Activated gamma-delta T cell treated with Interleukin-2 at 50 U/mL for 16 hours (primary cell): ENCODE measurements around the gene TRIM38.
"Not testable (repeated sequence)": the region's sequence is repeated elsewhere in the genome, so short reads cannot be mapped to it uniquely, and the experiment has no call there.

ENCODE experiments used
- DNase-seq: peaks from one replicate; pipeline ENCODE4 v3.0.0-alpha.2; 2020

The TRIM38 gene

GRCh38 chr6:26008470-26008869 lies 45.9 kb downstream of the TRIM38 start:
- DNase-seq = no peak

DNA sequence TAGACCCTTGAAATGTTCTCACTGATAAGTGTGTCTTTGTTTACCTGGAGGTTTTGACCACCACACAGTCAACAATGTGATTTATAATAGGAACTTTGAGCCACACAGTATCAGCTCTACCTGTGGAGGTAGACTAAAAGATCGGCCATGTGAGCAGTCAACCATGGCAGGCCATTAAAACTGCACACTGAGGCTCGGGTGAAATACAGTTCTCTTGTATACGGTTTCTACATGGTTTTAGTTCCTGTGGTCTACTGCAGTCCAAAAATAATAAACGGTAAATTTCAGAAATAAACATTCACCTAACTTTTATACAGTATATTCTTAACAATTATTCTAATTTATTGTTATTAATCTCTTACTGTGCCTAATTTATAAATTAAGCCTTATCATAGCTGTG lies 47.2 kb downstream of the TRIM38 start:
- no peak for DNase-seq

DNA sequence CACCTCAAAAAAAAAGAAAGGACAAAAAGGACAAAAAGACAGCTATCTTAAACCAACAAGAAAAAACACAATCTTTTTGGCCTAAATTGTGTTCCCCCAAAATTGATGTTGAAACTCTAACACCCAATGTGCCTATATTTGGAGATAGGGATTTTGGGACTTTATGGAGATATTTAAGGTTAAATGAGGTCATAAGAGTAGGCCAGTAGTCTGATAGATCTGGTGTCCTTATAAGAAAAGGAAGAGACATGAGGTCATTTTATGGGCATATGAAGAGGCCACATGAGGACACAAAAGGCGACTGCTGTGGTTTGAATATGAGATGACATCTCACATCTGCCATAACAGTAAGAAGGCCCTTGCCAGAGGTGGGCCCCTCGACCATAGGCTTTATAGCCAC lies 49.5 kb downstream of the TRIM38 start:
- DNase-seq = no peak

GRCh38 chr6:26014386-26014785 lies 51.8 kb downstream of the TRIM38 start:
- DNase-seq = not testable (repeated sequence)

DNA sequence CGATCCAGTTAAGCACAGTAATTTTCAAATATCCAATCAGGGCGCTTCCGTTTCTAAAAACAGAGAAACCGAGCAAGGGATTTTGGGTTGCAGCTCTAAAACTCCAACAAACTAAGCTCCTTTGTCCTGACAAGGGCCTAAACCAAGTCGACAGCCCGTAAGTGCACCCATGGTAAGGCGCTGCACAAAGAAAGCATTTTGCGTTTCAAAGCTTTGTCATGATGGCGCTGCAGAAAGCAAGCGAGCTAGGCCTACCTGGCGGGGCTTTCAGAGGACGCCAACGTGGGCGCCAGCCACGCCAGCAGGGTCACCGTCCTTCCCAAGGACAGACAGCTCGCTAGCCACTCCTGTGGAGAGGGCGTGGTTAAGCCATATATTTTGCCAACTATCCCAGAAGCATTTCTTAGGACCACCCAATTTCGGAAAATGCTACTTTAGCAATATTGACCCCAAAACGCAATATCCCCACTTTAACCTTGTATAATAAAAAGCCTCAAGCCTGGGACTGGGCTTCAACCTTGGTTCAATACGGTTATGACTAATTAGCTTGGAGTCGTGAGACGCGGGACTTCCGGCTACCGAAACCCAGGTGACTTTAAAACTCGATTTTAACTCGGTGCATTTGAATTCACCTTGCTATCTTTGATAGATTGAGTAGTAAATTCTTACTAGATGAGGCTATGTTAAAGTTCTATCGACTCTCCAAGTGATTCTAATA lies 53.8 kb downstream of the TRIM38 start:
- DNase-seq = no peak

- DNase-seq = no peak
Observed at GRCh38 chr6:26016963-26017631, 54.5 kb downstream of the TRIM38 start.

- peak; percentile 58 for DNase-seq
Observed at GRCh38 chr6:26017632-26017966, 55.0 kb downstream of the TRIM38 start.

DNA sequence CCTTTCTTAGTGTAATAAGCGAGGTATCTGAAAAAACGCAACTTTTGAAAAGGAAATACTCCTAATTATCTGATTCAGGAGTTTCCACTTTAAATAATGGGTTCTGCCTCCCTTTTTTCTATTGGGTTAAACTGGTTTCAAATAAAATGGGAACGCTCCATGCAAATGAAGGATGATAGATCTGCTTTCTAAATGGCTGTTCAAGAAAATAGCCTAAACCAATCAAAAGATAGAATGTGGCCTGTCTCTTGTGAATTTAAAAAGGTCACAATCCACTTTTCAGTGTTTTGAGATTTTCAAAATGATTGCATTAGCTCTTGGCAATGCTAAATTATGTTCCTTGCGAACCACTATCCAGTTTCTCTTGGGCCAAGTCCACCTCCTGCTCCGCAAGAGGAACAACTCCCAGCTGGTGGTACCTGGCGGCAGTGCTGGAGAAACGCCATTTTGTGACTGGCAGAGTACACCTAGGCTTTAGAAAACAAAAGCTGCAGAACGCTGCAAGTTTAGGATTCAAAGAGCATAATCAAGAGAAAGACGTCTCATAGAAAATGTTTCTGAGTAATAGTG lies 56.7 kb downstream of the TRIM38 start:
- no peak for DNase-seq

GRCh38 chr6:26019967-26020328 lies 57.3 kb downstream of the TRIM38 start:
- DNase-seq = no peak

DNA sequence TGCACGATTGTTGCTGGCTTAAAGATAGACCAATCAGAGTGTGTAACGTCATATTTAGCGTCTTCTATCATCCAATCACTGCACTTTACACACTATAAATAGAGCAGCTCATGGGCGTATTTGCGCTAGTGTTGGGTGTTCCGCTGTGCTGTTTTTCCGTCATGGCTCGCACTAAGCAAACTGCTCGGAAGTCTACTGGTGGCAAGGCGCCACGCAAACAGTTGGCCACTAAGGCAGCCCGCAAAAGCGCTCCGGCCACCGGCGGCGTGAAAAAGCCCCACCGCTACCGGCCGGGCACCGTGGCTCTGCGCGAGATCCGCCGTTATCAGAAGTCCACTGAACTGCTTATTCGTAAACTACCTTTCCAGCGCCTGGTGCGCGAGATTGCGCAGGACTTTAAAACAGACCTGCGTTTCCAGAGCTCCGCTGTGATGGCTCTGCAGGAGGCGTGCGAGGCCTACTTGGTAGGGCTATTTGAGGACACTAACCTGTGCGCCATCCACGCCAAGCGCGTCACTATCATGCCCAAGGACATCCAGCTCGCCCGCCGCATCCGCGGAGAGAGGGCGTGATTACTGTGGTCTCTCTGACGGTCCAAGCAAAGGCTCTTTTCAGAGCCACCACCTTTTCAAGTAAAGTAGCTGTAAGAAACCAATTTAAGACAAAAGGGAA lies 57.9 kb downstream of the TRIM38 start:
- peak; percentile 72 for DNase-seq

DNA sequence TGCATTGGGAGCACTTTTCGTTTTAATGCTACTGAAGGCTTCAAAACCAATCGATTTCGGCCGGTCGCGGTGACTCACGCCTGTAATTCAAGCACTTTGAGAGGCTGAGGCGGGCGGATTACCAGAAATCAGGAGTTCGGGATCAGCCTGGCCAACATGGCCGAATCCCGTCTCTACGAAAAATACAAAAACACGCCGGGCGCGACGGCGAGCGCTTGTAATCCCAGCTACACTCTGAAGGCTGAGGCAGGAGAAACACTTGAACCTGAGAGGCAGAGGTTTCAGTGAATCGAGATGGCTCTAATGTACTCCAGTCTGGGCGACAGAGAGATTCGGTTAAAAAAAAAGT lies 58.4 kb downstream of the TRIM38 start:
- DNase-seq = peak; percentile 34

GRCh38 chr6:26021350-26022131 lies 58.9 kb downstream of the TRIM38 start:
- peak; percentile 82 for DNase-seq

DNA sequence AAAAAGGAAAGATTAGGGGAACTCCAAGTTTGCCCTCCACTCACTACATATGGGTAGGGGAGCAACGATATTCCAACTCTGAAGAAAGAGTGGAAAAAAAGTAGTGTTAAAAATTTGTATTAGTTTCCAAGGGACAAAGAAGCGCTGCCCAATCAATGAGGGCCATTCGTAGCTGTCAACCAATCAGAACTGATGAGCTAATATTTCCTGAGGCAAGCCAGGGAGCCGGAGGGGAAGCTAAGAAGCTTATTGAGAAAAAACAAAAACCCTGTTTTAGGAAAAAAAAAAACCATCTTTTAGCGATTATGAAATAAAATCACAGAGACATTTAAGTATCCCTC lies 59.5 kb downstream of the TRIM38 start:
- no peak for DNase-seq

DNA sequence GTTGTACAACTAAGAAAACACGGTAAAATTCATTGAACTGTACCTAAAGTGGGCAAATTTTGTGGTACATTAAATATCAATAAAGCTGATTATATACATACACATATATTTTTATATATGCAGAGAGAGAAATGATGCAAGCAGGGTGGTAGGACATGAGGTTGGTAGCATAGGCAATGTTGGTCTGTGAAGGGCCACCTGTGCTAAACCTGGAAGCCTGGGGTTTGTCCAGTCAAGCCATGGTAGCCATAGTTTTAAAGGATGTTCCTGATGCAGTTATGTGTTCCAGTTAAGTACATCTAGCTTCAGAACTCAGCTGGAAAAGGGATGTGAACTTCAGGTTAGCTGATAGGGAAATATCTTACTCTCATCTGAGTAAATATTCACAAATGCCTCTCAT lies 60.1 kb downstream of the TRIM38 start:
- DNase-seq = no peak

DNA sequence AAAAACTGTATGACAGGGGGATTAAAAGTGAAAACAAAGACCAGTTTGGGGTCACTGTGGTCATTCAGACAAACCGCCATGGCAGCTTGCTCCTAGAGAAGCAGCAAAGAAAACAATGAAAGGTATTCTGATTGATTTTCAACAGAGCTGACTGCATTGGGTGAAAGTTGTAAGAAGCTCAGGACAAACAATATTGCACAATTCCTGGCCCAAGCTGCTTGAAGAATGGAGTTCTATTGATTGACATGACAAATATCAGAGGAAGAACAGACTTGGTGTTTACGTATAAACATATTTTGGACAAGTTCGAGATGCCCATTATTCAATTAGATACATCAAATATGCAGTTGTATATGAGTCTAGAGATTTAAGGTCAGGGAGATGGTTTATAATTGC lies 62.0 kb downstream of the TRIM38 start:
- no peak for DNase-seq

DNA sequence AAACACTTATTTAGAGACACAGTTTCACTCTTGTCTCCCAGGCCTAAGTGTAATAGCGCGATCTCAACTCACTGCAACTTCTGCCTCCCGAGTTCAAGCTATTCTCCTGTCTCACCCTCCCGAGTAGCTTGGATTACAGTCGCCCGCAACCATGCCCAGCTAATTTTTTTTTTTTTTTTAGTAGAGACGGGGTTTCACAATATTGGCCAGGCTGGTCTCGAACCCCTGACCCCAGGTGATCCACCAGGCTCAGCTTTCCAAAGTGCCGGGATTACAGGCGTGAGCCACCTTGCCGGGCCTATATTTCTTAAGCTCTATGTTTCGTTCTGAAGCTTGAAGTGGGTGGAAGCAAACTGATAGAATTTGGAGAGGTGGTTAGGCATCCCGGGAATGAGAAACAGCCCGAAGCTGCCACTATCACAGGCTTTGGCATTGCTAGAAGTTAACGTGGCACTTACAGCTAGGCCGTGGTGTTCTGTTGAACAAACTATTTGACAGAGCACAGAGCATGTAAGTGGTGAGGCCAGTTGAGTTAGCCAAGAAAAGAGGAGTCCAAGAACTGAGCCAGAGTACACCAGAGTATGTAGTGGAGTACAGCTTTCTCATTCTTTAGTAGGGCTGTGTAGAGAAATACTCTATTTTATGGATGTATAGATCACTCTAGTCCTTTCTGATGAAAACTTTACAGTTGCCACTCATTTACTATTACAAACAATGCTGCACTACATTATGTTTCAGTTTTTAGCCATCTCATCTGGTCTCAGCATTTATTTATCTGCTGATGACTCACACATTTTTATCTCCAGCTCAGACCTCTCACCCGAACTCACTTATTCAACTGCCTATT lies 62.7 kb downstream of the TRIM38 start:
- DNase-seq = no peak

GRCh38 chr6:26025894-26026832 lies 63.6 kb downstream of the TRIM38 start:
- DNase-seq = peak; percentile 87

GRCh38 chr6:26026833-26027490 lies 64.4 kb downstream of the TRIM38 start:
- DNase-seq = peak; percentile 81

DNA sequence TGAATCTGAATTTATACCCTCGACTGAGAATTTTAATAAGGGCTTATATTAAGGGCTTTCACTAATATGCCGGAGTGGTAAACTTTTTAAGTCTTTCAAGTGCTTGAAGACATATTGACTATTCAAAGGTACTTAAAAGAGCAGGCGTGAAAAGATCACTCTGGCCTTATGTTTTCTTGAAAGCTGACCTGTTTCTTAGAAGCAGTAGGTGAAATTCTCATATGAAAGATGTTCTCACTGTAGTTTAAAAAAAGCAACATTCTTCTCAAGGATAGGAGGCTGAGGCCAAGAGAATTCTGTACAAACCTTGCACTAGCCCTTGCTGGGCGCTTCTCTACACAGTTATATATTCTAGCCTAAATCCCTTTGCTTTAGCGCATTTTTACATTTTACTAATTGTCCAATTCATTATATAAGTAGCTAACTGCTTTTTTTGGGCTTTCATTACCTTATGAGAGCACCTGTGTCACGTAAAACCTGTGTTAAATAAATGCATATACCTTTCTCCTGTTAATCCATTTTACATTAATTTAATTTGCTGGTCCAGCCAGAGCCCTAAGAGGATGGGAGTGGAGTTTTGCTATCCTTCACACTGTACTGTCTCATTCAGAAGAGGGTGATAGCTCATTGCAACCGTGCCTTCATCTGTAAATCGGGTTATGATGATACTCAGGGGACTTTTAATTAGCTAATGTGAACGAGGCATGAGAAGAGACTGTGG lies 65.0 kb downstream of the TRIM38 start:
- DNase-seq = no peak

DNA sequence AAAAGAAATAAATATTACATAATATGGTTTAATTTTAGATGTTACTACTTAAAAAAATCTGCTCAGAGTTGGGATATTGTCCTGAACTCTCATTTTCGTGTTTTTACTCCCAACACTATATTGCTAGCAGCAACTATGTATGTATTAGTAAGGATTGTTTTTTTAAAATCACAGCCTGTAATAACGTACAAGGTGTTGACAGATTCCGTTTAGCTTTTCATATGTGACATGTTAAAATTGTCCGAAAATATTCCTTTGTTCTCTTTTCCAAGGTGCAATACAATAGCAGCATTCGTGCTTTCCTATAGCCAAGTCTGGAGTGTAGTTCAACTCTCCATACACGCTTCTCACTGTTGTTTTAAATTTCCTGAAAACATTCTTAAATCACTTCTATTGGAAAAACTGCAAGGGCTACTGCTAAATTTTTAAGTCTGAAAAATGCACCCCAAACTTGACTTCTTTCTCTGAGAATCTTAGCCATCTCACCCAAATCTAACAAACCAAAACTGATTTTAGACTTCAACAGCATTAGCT lies 65.7 kb downstream of the TRIM38 start:
- DNase-seq = no peak
